Testis (tissue), 3 donors: ENCODE results near the gene GTPBP6. TPM values are rescaled to one million over a fixed set of nuclear protein-coding genes. Genes with fewer than 3 reads are reported as not detected.
A peak's percentile ranks its signal among the peaks of the same experiment; 100 is the strongest.

Experiments used
- DNase-seq: peaks from one replicate; pipeline ENCODE4 v3.0.0-alpha.2; 2019
- H3K27ac ChIP-seq, 2 donors: fragments of 200-600 bp; sonication (generic); one replicate each; pipeline ENCODE4 v1.5.1; 2019
- H3K27me3 ChIP-seq: fragments of 200-600 bp; sonication (generic); one replicate; pipeline ENCODE4 v1.5.1; 2019
- H3K36me3 ChIP-seq: fragments of 200-600 bp; sonication (generic); one replicate; pipeline ENCODE4 v1.5.1; 2017; ENCODE audit warnings: low read depth; ENCODE audit errors: missing control alignments
- H3K4me1 ChIP-seq: fragments of 200-600 bp; sonication (generic); one replicate; pipeline ENCODE4 v1.5.1; 2019
- H3K4me3 ChIP-seq, 2 donors: fragments of 200-600 bp; sonication (generic); one replicate each; pipeline ENCODE4 v1.5.1; 2017 to 2019
- H3K9me3 ChIP-seq: fragments of 200-600 bp; sonication (generic); one replicate; pipeline ENCODE4 v1.5.1; 2017
- POLR2A ChIP-seq: fragments of 450-650 bp; IDR thresholded peaks from one replicate; pipeline ENCODE4 v1.6.1; 2017; ENCODE audit warnings: antibody characterized with exemption, mild to moderate bottlenecking, moderate library complexity
- WGBS, 2 donors: methylation state at CpG; one replicate each; pipeline ENCODE4 v1.1.5; 2018; 5-methylcytosine and 5-hydroxymethylcytosine counted together
- intact Hi-C: fragments of 100-400 bp; cut with DNase I; formaldehyde crosslinking; loops from one replicate; pipeline ENCODE4 v1.15.1; 2023; ENCODE audit warnings: low total_unique reads
- polyA plus RNA-seq: library from polyadenylated mRNA; stranded (reverse); fragments of 350-450 nt; fragmentation: Illumina TruSeq; extraction: RNeasy Lipid Tissue Mini Kit (QIAGEN cat#74804); gene quantifications from one replicate; pipeline ENCODE4 v1.2.3, GENCODE V29; 2014; ENCODE audit warnings: low read depth, low replicate concordance; ENCODE audit not compliant: insufficient read depth
- total RNA-seq, 2 donors: library from RNA; depleted of rRNA; stranded (reverse); fragments of >200 nt; gene quantifications; one replicate each; pipeline ENCODE4 v1.2.3, GENCODE V29; 2016
- TF ChIP-seq, protein P1 (sequence below), 3 experiments: fragments of 450-650 bp in 2 of 3; fragments of 200-600 bp in 1 of 3; sonication (generic) in 1 of 3; IDR thresholded peaks; one replicate each; pipeline ENCODE4 v1.5.1; 2016 to 2019; ENCODE audit warnings: antibody characterized with exemption in 3 of 3, mild to moderate bottlenecking in 2 of 3, moderate library complexity in 1 of 3

The GTPBP6 gene
- total and polyA plus RNA-seq, 3 donors from 2014 or later, result 38.0 to 74.3 (median 43.8) TPM

DNA sequence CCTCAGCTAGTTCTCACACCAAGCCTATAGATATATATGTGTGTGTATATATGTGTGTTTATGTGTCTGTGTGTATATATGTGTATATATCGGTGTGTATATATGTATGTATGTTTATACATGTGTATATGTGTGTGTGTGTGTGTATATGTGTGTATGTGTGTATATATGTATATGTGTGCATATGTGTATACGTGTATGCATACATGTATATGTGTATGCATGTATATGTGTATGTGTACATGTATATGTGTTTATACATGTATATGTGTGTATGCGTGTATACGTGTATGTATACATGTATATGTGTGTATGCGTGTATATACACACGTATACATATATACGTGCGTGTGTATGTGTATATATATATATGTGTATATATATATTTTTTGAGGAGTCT is 18.3 kb downstream of the GTPBP6 start:
- TF ChIP-seq, protein P1, sequence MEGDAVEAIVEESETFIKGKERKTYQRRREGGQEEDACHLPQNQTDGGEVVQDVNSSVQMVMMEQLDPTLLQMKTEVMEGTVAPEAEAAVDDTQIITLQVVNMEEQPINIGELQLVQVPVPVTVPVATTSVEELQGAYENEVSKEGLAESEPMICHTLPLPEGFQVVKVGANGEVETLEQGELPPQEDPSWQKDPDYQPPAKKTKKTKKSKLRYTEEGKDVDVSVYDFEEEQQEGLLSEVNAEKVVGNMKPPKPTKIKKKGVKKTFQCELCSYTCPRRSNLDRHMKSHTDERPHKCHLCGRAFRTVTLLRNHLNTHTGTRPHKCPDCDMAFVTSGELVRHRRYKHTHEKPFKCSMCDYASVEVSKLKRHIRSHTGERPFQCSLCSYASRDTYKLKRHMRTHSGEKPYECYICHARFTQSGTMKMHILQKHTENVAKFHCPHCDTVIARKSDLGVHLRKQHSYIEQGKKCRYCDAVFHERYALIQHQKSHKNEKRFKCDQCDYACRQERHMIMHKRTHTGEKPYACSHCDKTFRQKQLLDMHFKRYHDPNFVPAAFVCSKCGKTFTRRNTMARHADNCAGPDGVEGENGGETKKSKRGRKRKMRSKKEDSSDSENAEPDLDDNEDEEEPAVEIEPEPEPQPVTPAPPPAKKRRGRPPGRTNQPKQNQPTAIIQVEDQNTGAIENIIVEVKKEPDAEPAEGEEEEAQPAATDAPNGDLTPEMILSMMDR (IDR thresholded peaks at IDR 0.05), result no peak
- TF ChIP-seq POLR2A, result no peak
- Histone ChIP-seq H3K27ac (no peak overlapping the region), H3K4me3 (no peak overlapping the region), H3K36me3 (no peaks in the 10 kb centered on the region), H3K4me1 (no peaks in the 10 kb centered on the region), H3K27me3 (no peaks in the 10 kb centered on the region), H3K9me3 (no peaks in the 10 kb centered on the region)
- intact Hi-C loops, result no loop called here
- WGBS, 2 donors, result 80 to 95% methylated on average over 8 of the region's 8 CpGs
- DNase-seq, result no peak

DNA sequence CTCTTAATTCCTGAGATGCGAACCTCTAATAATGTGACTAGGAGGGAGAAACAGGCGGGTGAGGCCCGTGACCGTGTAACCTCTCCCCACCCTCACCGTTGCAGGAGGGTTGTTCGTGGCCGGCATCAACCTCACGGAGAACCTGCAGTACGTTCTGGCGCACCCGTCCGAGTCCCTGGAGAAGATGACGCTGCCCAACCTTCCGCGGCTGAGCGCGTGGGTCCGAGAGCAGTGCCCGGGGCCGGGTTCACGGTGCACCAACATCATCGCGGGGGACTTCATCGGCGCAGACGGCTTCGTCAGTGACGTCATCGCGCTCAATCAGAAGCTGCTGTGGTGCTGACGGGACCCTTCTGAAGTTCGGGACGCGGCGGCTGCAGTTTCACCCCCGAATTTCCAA is 19.6 kb downstream of the GTPBP6 start:
- H3K9me3 ChIP-seq, result no peaks in the 10 kb centered on the region
- H3K36me3 ChIP-seq, result no peaks in the 10 kb centered on the region
- WGBS, 2 donors, result 77 to 92% methylated on average over 34 to 36 of the region's 36 CpGs
- no peak for TF ChIP-seq POLR2A
- TF ChIP-seq, protein P1 (IDR thresholded peaks at IDR 0.05), result no peak
- DNase-seq, result no peak
- H3K27ac ChIP-seq, result no peak overlapping the region
- H3K4me1 ChIP-seq, result no peaks in the 10 kb centered on the region
- no peak overlapping the region for H3K4me3 ChIP-seq
- no peaks in the 10 kb centered on the region for H3K27me3 ChIP-seq
- intact Hi-C loops, result no loop called here

DNA sequence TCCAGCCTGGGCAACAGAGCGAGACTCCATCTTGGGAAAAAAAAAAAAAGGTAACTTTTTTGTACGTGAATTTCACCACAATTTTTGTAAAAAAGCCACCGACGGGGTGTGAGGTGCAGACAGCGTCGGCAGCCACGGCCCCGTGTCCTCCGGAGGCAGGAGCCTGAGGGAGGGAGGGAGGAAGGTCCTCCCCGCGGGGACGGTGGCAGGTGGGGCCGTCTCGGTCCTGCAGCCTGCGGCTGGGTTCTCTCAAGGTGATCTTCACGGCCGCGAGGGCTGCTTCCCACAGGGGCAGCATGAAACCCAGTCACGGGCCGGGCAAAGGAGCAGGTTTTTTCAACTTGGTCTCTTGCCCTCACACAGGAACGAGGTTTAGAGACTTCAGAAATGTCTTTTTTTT is 23.5 kb downstream of the GTPBP6 start:
- Histone ChIP-seq H3K27me3 (no peaks in the 10 kb centered on the region), H3K27ac (no peak overlapping the region), H3K4me1 (no peaks in the 10 kb centered on the region), H3K9me3 (no peaks in the 10 kb centered on the region), H3K36me3 (no peaks in the 10 kb centered on the region), H3K4me3 (no peak overlapping the region)
- intact Hi-C loops, result no loop called here
- 87 to 89% methylated on average over 21 of the region's 21 CpGs for WGBS, 2 donors
- TF ChIP-seq POLR2A, result no peak
- TF ChIP-seq, protein P1 (IDR thresholded peaks at IDR 0.05), result no peak
- DNase-seq, result no peak

DNA sequence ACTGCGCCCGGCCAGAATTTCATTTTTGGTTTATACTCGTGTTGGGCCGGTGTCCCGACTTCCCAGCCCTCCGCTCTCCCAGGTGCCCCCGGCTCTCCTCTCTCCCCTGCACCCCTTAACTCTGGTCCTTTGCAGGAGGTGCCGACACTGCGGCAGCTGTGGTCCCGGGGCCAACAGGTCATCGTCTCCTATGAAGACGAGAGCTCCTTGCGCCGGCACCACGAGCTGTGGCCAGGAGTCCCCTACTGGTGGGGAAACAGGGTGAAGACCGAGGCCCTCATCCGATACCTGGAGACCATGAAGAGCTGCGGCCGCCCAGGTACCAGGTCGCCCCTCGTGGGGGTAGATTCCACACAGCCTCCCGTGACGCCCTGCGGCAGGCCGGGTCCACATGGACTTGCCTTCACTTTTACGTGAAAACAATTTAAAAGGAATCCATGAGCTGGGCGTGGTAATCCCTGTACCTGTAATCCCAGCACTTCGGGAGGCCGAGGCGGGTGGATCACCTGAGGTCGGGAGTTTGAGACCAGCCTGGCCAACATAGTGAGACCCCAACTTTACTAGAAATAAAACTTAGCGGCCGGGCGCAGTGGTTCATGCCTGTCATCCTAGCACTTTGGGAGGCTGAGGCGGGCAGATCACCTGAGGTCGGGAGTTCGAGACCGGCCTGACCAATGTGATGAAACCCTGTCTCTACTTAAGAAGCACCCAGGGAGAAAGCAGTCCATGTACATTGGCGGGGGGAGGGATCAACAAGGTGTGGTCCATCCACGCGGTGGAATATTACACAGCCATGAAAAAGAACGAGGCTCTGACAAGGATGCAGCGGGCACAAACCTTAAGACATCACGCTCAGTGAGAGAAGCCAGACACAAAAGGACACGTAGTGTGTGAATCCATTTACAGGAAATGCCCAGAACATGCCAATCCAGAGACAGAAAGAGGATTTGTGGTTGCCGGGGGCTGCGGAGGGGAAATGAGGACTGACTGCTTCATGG is 25.4 kb downstream of the GTPBP6 start:
- intact Hi-C loops, result no loop called here
- Histone ChIP-seq H3K27me3 (no peaks in the 10 kb centered on the region), H3K9me3 (no peaks in the 10 kb centered on the region), H3K4me3 (no peak overlapping the region), H3K4me1 (no peaks in the 10 kb centered on the region), H3K36me3 (no peaks in the 10 kb centered on the region), H3K27ac (no peak overlapping the region)
- no peak for TF ChIP-seq POLR2A
- TF ChIP-seq, protein P1 (IDR thresholded peaks at IDR 0.05), result no peak
- peak; percentile 9 for DNase-seq
- WGBS, 2 donors, result 98% methylated on average over 39 to 47 of the region's 47 CpGs
